Fibroblast of pulmonary artery (primary cell): ENCODE results near the gene MCOLN2.

ENCODE experiments used
- DNase-seq: peaks from one replicate; pipeline ENCODE4 v3.0.0-alpha.2; 2010; ENCODE audit warnings: low read depth
- H3K4me3 ChIP-seq: replicated peaks from 2 replicates; pipeline ENCODE4 v1.5.1; 2011; ENCODE audit warnings: low read depth, mild to moderate bottlenecking, control low read depth, low read length, moderate library complexity
- CTCF ChIP-seq: IDR thresholded peaks from 2 replicates; pipeline ENCODE4 v1.5.1; 2011; ENCODE audit warnings: mild to moderate bottlenecking, control low read depth, low read length, inconsistent platforms; ENCODE audit errors: missing control alignments

MCOLN2 gene

GRCh38 chr1:84876353-84876752, 120.6 kb downstream of the MCOLN2 start:
- DNase-seq, result no peak
- H3K4me3 ChIP-seq, result no peak overlapping the region
- TF ChIP-seq CTCF, result no peak
